GM12878 (cell line): Measurements from ENCODE around the gene KIAA1217. TPM values are rescaled to one million over a fixed set of nuclear protein-coding genes. Genes with fewer than 3 reads are reported as not detected.

ENCODE experiments used
- ATAC-seq: fragments of 200-7000 bp; cut with Tn5 transposase; 3 replicates; pipeline ENCODE4 v1.9.1; 2020; ENCODE audit warnings: mild to moderate bottlenecking, moderate library complexity
- BruUV-seq: library from RNA; stranded (reverse); fragments of 400-500 nt; replicated peaks from 2 replicates; lab custom pipeline; 2021; lab: Mats Ljungman, UMichigan
- CTCF ChIA-PET: fragments of 300-600 bp; sonication (Branson Sonifier 250); formaldehyde crosslinking; extraction: SDS; loops from one replicate; lab custom pipeline; 2021; ENCODE audit warnings: inconsistent platforms; lab: Yijun Ruan, JAX
- POLR2A ChIA-PET: fragments of 350-600 bp; formaldehyde crosslinking; extraction: SDS; loops from one replicate; lab custom pipeline; 2021; ENCODE audit warnings: inconsistent platforms; lab: Charles Lee
- RAD21 ChIA-PET: fragments of 300-600 bp; sonication (Branson Sonifier 250); formaldehyde crosslinking; loops from one replicate; lab custom pipeline; 2023; ENCODE audit warnings: antibody characterized with exemption; ENCODE audit not compliant: unreplicated experiment; lab: Charles Lee
- SMC1A ChIA-PET: fragments of 300-600 bp; sonication (Branson Sonifier 250); formaldehyde crosslinking; loops from one replicate; lab custom pipeline; 2023; ENCODE audit not compliant: unreplicated experiment, uncharacterized antibody; lab: Charles Lee
- DNase-seq: peaks from one replicate; pipeline ENCODE4 v3.0.0-alpha.2; 2011; ENCODE audit warnings: low read depth, low spot score
- FAIRE-seq: peaks from 3 replicates; lab custom pipeline; 2011; peaks lifted over from hg19 to GRCh38; lab: Jason Lieb, UNC
- H2AFZ ChIP-seq: 2 replicates; pipeline ENCODE4 v1.6.0; 2011; ENCODE audit warnings: low read depth, low read length, control low read depth; ENCODE audit not compliant: control insufficient read depth
- H3K27ac ChIP-seq: 2 replicates; pipeline ENCODE4 v1.5.1; 2011; ENCODE audit warnings: control low read depth; ENCODE audit not compliant: control insufficient read depth, insufficient read depth
- H3K27me3 ChIP-seq, 2 experiments: replicated peaks in 1 of 2; 2 replicates each; pipeline versions ENCODE4 v1.6.0 to v1.6.1; 2011; ENCODE audit warnings: low read length in 1 of 2; ENCODE audit not compliant: control insufficient read depth in 2 of 2, insufficient read depth in 2 of 2
- H3K36me3 ChIP-seq, 2 experiments: 2 replicates each; pipeline ENCODE4 v1.5.1; 2011; ENCODE audit warnings: low read length in 1 of 2; ENCODE audit not compliant: control insufficient read depth in 2 of 2, insufficient read depth in 2 of 2
- H3K4me1 ChIP-seq: 2 replicates; pipeline ENCODE4 v1.6.1; 2011; ENCODE audit warnings: mild to moderate bottlenecking, low read length, moderate library complexity, mixed read lengths; ENCODE audit not compliant: control insufficient read depth, insufficient read depth
- H3K4me2 ChIP-seq: 2 replicates; pipeline ENCODE4 v1.6.0; 2011; ENCODE audit warnings: control low read depth; ENCODE audit not compliant: control insufficient read depth, insufficient read depth
- H3K4me3 ChIP-seq: fragments of 200-600 bp; sonication (generic); 2 replicates; pipeline ENCODE4 v1.5.1; 2016
- H3K79me2 ChIP-seq: 2 replicates; pipeline ENCODE4 v1.6.0; 2011; ENCODE audit warnings: low read length; ENCODE audit not compliant: control insufficient read depth, insufficient read depth
- H3K9ac ChIP-seq: 2 replicates; pipeline ENCODE4 v1.8.0; 2011; ENCODE audit warnings: low read length, control low read depth, mixed read lengths; ENCODE audit not compliant: control insufficient read depth, insufficient read depth
- H3K9me3 ChIP-seq: replicated peaks from 3 replicates; pipeline ENCODE4 v1.5.1; 2011; ENCODE audit warnings: mild to moderate bottlenecking, low read length; ENCODE audit not compliant: control insufficient read depth, insufficient read depth
- H4K20me1 ChIP-seq: 2 replicates; pipeline ENCODE4 v1.6.0; 2011; ENCODE audit not compliant: control insufficient read depth, insufficient read depth
- ATF3 ChIP-seq: IDR thresholded peaks from 2 replicates; pipeline ENCODE4 v1.6.1; 2011; ENCODE audit warnings: low read depth, mild to moderate bottlenecking, low read length, moderate library complexity, borderline replicate concordance; ENCODE audit errors: extremely low read depth
- BRCA1 ChIP-seq: IDR thresholded peaks from 2 replicates; pipeline ENCODE4 v1.6.1; 2011; ENCODE audit warnings: low read depth, low read length, improper control_type of control experiment
- ETV6 ChIP-seq, 2 experiments: fragments of 450-650 bp in 1 of 2; IDR thresholded peaks in 1 of 2; conservative IDR thresholded peaks in 1 of 2; 2 replicates each; pipeline ENCODE4 v1.6.1; 2014; ENCODE audit warnings: antibody characterized with exemption in 1 of 2, borderline replicate concordance in 1 of 2, low read depth in 1 of 2, mild to moderate bottlenecking in 1 of 2, moderate library complexity in 1 of 2
- EZH2 ChIP-seq: IDR thresholded peaks from 2 replicates; pipeline ENCODE4 v1.6.1; 2012; ENCODE audit warnings: low read depth, mild to moderate bottlenecking, control low read depth, inconsistent platforms, low read length, borderline replicate concordance; ENCODE audit not compliant: control insufficient read depth
- FOXK2 ChIP-seq: fragments of 450-650 bp; IDR thresholded peaks from 2 replicates; pipeline ENCODE4 v1.6.1; 2017; ENCODE audit warnings: mild to moderate bottlenecking, moderate library complexity
- HSF1 ChIP-seq: fragments of 150-350 bp; IDR thresholded peaks from 2 replicates; pipeline ENCODE4 v1.6.1; 2014; ENCODE audit warnings: mild to moderate bottlenecking, low read depth, low read length
- KAT2A ChIP-seq: conservative IDR thresholded peaks from 2 replicates; pipeline ENCODE4 v1.6.1; 2011; ENCODE audit warnings: low read depth, low read length; ENCODE audit not compliant: control insufficient read depth
- NFYB ChIP-seq: IDR thresholded peaks from 2 replicates; pipeline ENCODE4 v1.6.1; 2011; ENCODE audit warnings: low read depth, mild to moderate bottlenecking, low read length, improper control_type of control experiment, moderate library complexity; ENCODE audit not compliant: insufficient read depth
- NKRF ChIP-seq: fragments of 450-650 bp; conservative IDR thresholded peaks from 2 replicates; pipeline ENCODE4 v1.6.1; 2017; ENCODE audit warnings: mild to moderate bottlenecking, moderate library complexity
- SMAD1 ChIP-seq: fragments of 450-650 bp; IDR thresholded peaks from 2 replicates; pipeline ENCODE4 v1.6.1; 2018; ENCODE audit warnings: mild to moderate bottlenecking, low read depth; ENCODE audit not compliant: partially characterized antibody
- STAT3 ChIP-seq: IDR thresholded peaks from 2 replicates; pipeline ENCODE4 v1.6.1; 2011; ENCODE audit warnings: low read depth, low read length, improper control_type of control experiment
- WGBS: methylation state at CpG from one replicate; pipeline ENCODE4 v1.1.6; 2016; ENCODE audit warnings: low lambda C conversion rate; ENCODE audit not compliant: insufficient replicate concordance, insufficient coverage; ENCODE audit errors: missing lambda C conversion rate; 5-methylcytosine and 5-hydroxymethylcytosine counted together
- in situ Hi-C: fragments of 300-500 bp; cut with MboI; formaldehyde crosslinking; loops from 9 replicates; pipeline ENCODE4 v1.14.3; 2018; ENCODE audit warnings: mixed read lengths
- intact Hi-C: fragments of 100-400 bp; cut with micrococcal nuclease; formaldehyde crosslinking; loops from one replicate; pipeline ENCODE4 v1.14.2; 2022; ENCODE audit not compliant: unreplicated experiment
- polyA plus RNA-seq, 11 experiments: library from polyadenylated mRNA; depleted of rRNA in 4 of 11; unstranded in 6 of 11; stranded (reverse) in 5 of 11; fragments of >200 nt; fragmentation: Nextera tagmentation in 4 of 11; fragmentation: Illumina TruSeq in 1 of 11; extraction: Ambion mirVana in 4 of 11; extraction: Trizol in 1 of 11; gene quantifications; 1 replicate in 1 of 11; 2 replicates in 10 of 11; pipeline versions ENCODE4 v1.2.1 to v1.2.3, GENCODE V29; 2011 to 2016; ENCODE audit warnings: inconsistent platforms in 2 of 11, missing spikeins in 2 of 11, low read depth in 1 of 11
- total RNA-seq, 4 experiments: library from RNA; depleted of rRNA in 3 of 4; stranded (reverse); fragments of >200 nt in 3 of 4; fragmentation: Illumina TruSeq in 1 of 4; extraction: Trizol in 1 of 4; gene quantifications; 2 replicates each; pipeline versions ENCODE4 v1.2.1 to v1.2.3, GENCODE V29; 2013 to 2021

The KIAA1217 gene
- total and polyA plus RNA-seq, 10 of the 15 experiments (the other 5 are each of a cell fraction or from before 2014, with no cell fraction given) = 0.57 to 3.8 (median 2.1) TPM

- TF ChIP-seq NKRF = no peak
- TF ChIP-seq BRCA1 = no peak
- no peak for TF ChIP-seq EZH2
- TF ChIP-seq, all 136 proteins: peak for 0
Observed at GRCh38 chr10:24235471-24235870, 26.5 kb downstream of the KIAA1217 start (continued).

GRCh38 chr10:24237801-24238395, 29.0 kb downstream of the KIAA1217 start:
- 31% methylated on average over 9 of the region's 9 CpGs for WGBS
- H3K4me1 ChIP-seq = no peaks in the 10 kb centered on the region
- in situ Hi-C loops (no loop called here), intact Hi-C loops (no loop called here)
- H3K4me3 ChIP-seq = no peak overlapping the region
- no peak for DNase-seq
- H2AFZ ChIP-seq = no peak overlapping the region
- H3K27me3 ChIP-seq = no peaks in the 10 kb centered on the region
- BruUV-seq = no TSS peak
- H3K79me2 ChIP-seq = no peaks in the 10 kb centered on the region
- H3K9me3 ChIP-seq = no peaks in the 10 kb centered on the region
- ChIA-PET CTCF (no interaction called here), POLR2A (interaction anchor here (0.6 kb wide), 1 partner anchor 132 kb away, joined by 11 read pairs; no protein-coding TSS in a partner anchor), RAD21 (no interaction called here), SMC1A (interaction anchor here (1.4 to 2.0 kb wide), 2 partner anchors 14 to 24 kb away, joined by 3 to 7 read pairs; no protein-coding TSS in a partner anchor)
- no peaks in the 10 kb centered on the region for H3K36me3 ChIP-seq
- H3K9ac ChIP-seq = no peak overlapping the region
- H3K4me2 ChIP-seq = no peak overlapping the region
- no peaks in the 10 kb centered on the region for H4K20me1 ChIP-seq
- ATAC-seq = no peak
- no peak for FAIRE-seq
- no peak for TF ChIP-seq SMAD1
- TF ChIP-seq FOXK2 = no peak
- no peak for TF ChIP-seq STAT3
- no peak for TF ChIP-seq KAT2A
- no peak for TF ChIP-seq ATF3
- TF ChIP-seq HSF1 = no peak
- TF ChIP-seq ETV6 (conservative IDR thresholded peaks at IDR 0.05 in 1 of 2, IDR thresholded peaks at IDR 0.05 in 1 of 2; ENCODE audit: borderline replicate concordance in 1 of 2, low read depth in 1 of 2) = no peak
- TF ChIP-seq NFYB = no peak
- H3K27ac ChIP-seq = no peak overlapping the region
